Liver (tissue), 9 donors: ENCODE results near the gene TMPRSS11D. TPM values are rescaled to one million over a fixed set of nuclear protein-coding genes. Genes with fewer than 3 reads are reported as not detected.

ENCODE experiments used
- DNase-seq: peaks from one replicate; pipeline ENCODE4 v3.0.0-alpha.2; 2017; ENCODE audit warnings: low spot score
- H3K27ac ChIP-seq, 2 donors: one replicate each; pipeline ENCODE4 v1.7.0; 2013; ENCODE audit warnings: inconsistent platforms in 2 of 2, low read length in 2 of 2, control low read depth in 1 of 2, low read depth in 1 of 2, mild to moderate bottlenecking in 1 of 2
- H3K27me3 ChIP-seq, 4 donors: one replicate each; pipeline versions ENCODE4 v1.6.1 to v1.7.0; 2013; ENCODE audit warnings: low read length in 3 of 4, inconsistent platforms in 1 of 4, mild to moderate bottlenecking in 1 of 4, moderate library complexity in 1 of 4; ENCODE audit not compliant: control insufficient read depth in 4 of 4, insufficient read depth in 4 of 4
- H3K36me3 ChIP-seq, 4 donors: one replicate each; pipeline versions ENCODE4 v1.6.1 to v1.7.0; 2013; ENCODE audit warnings: low read length in 3 of 4, mild to moderate bottlenecking in 3 of 4, low read depth in 1 of 4, moderate library complexity in 1 of 4; ENCODE audit not compliant: control insufficient read depth in 4 of 4, insufficient read depth in 3 of 4
- H3K4me1 ChIP-seq, 4 donors: one replicate each; pipeline versions ENCODE4 v1.6.1 to v1.7.0; 2013; ENCODE audit warnings: low read length in 3 of 4, mild to moderate bottlenecking in 3 of 4, moderate library complexity in 1 of 4; ENCODE audit not compliant: control insufficient read depth in 4 of 4, insufficient read depth in 4 of 4
- H3K4me3 ChIP-seq, 3 donors: one replicate each; pipeline versions ENCODE4 v1.6.1 to v1.7.0; 2013; ENCODE audit warnings: low read length in 3 of 3, control low read depth in 1 of 3, low read depth in 1 of 3, mild to moderate bottlenecking in 1 of 3
- H3K9ac ChIP-seq, 2 donors: one replicate each; pipeline ENCODE4 v1.7.0; 2013; ENCODE audit warnings: low read length in 2 of 2, mild to moderate bottlenecking in 2 of 2, moderate library complexity in 2 of 2, control low read depth in 1 of 2, low read depth in 1 of 2
- H3K9me3 ChIP-seq, 4 donors: one replicate each; pipeline versions ENCODE4 v1.6.1 to v1.7.0; 2013; ENCODE audit warnings: low read length in 3 of 4; ENCODE audit not compliant: control insufficient read depth in 4 of 4
- EGR1 ChIP-seq, 2 donors: IDR thresholded peaks; 2 replicates each; pipeline ENCODE4 v1.6.1; 2016 to 2018; ENCODE audit warnings: antibody characterized with exemption in 2 of 2, low read depth in 2 of 2
- FOXA1 ChIP-seq: IDR thresholded peaks from 2 replicates; pipeline ENCODE4 v1.6.1; 2016; ENCODE audit warnings: antibody characterized with exemption
- FOXA2 ChIP-seq: IDR thresholded peaks from 2 replicates; pipeline ENCODE4 v1.6.1; 2016; ENCODE audit warnings: antibody characterized with exemption
- GABPA ChIP-seq, 2 donors: IDR thresholded peaks in 1 of 2; conservative IDR thresholded peaks in 1 of 2; 2 replicates each; pipeline ENCODE4 v1.6.1; 2016; ENCODE audit warnings: antibody characterized with exemption in 2 of 2, mild to moderate bottlenecking in 1 of 2, moderate library complexity in 1 of 2
- HNF4A ChIP-seq, 2 donors: conservative IDR thresholded peaks; 2 replicates each; pipeline ENCODE4 v1.6.1; 2016; ENCODE audit warnings: antibody characterized with exemption in 2 of 2, mild to moderate bottlenecking in 2 of 2
- HNF4G ChIP-seq: IDR thresholded peaks from 2 replicates; pipeline ENCODE4 v1.6.1; 2016; ENCODE audit warnings: antibody characterized with exemption
- JUND ChIP-seq, 2 donors: IDR thresholded peaks; 2 replicates each; pipeline ENCODE4 v1.6.1; 2016; ENCODE audit warnings: antibody characterized with exemption in 2 of 2
- NR2F2 ChIP-seq: IDR thresholded peaks from 2 replicates; pipeline ENCODE4 v1.6.1; 2016; ENCODE audit warnings: antibody characterized with exemption
- RAD21 ChIP-seq, 2 donors: IDR thresholded peaks; 2 replicates each; pipeline ENCODE4 v1.6.1; 2016; ENCODE audit warnings: antibody characterized with exemption in 2 of 2, mild to moderate bottlenecking in 2 of 2
- SP1 ChIP-seq: IDR thresholded peaks from 2 replicates; pipeline ENCODE4 v1.6.1; 2018; ENCODE audit warnings: antibody characterized with exemption, mild to moderate bottlenecking
- TAF1 ChIP-seq: conservative IDR thresholded peaks from 2 replicates; pipeline ENCODE4 v1.6.1; 2016; ENCODE audit warnings: antibody characterized with exemption, mild to moderate bottlenecking
- YY1 ChIP-seq: IDR thresholded peaks from 2 replicates; pipeline ENCODE4 v1.6.1; 2016; ENCODE audit warnings: antibody characterized with exemption, mild to moderate bottlenecking
- WGBS: extraction: QIAGEN DNeasy Blood & Tissue Kit; methylation state at CpG from one replicate; pipeline ENCODE4 v1.1.7; 2013; 5-methylcytosine and 5-hydroxymethylcytosine counted together
- polyA plus RNA-seq, 2 donors: library from polyadenylated mRNA; stranded (reverse) in 1 of 2; unstranded in 1 of 2; fragments of 200-250 nt in 1 of 2; fragments of >200 nt in 1 of 2; fragmentation: Nextera tagmentation in 1 of 2; extraction: Ambion mirVana in 1 of 2; gene quantifications; one replicate each; pipeline versions ENCODE4 v1.2.1 to v1.2.3, GENCODE V29; 2013 to 2015
- total RNA-seq, 2 donors: library from RNA; depleted of rRNA; stranded (reverse); fragments of >200 nt; gene quantifications; one replicate each; pipeline ENCODE4 v1.2.3, GENCODE V29; 2014
- TF ChIP-seq, protein P1 (sequence below): IDR thresholded peaks from 2 replicates; pipeline ENCODE4 v1.6.1; 2016; ENCODE audit warnings: antibody characterized with exemption
- TF ChIP-seq, protein P2 (sequence below): fragments of 150-350 bp; IDR thresholded peaks from 2 replicates; pipeline ENCODE4 v1.5.1; 2017; ENCODE audit warnings: improper control_type of control experiment, low read depth, low read length; ENCODE audit not compliant: missing input control
- TF ChIP-seq, protein P3 (sequence below): IDR thresholded peaks from 2 replicates; pipeline ENCODE4 v1.6.1; 2016; ENCODE audit warnings: antibody characterized with exemption
- TF ChIP-seq, protein P4 (sequence below): IDR thresholded peaks from 2 replicates; pipeline ENCODE4 v1.6.1; 2016; ENCODE audit warnings: antibody characterized with exemption
- donor health status: healthy.
- donor health status: healthy.
- donor health status: healthy.
- donor health status: healthy.
- donor health status: healthy.

The TMPRSS11D gene
- total and polyA plus RNA-seq, 4 donors = 0.03 TPM; not detected in 3

DNA sequence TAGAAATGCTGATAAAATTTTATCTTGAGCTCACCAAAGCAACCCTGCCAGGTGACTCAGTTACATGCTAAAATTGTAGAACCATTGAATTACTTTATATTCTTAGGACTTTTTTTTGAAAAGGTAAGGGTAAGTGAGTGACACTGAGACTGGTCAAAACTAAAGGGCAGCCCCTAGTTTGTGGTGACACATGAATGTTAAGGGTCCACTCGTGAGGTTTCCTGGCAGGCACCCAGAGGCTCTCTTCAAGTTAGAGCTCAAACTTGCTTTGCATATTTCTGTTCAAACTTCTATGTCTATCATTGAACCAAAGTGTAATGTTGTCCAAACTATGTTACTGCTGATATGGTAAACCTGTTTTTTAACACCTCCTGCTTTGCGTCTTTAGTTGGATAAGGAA is 30.5 kb downstream of the TMPRSS11D start (continued):
- TF ChIP-seq, protein P1, sequence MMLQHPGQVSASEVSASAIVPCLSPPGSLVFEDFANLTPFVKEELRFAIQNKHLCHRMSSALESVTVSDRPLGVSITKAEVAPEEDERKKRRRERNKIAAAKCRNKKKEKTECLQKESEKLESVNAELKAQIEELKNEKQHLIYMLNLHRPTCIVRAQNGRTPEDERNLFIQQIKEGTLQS = no peak
- no peak for TF ChIP-seq HNF4G
- no peak for TF ChIP-seq FOXA1
- no peak for TF ChIP-seq GABPA (IDR thresholded peaks at IDR 0.05 in 1 of 2, conservative IDR thresholded peaks at IDR 0.05 in 1 of 2)
- TF ChIP-seq, protein P2, sequence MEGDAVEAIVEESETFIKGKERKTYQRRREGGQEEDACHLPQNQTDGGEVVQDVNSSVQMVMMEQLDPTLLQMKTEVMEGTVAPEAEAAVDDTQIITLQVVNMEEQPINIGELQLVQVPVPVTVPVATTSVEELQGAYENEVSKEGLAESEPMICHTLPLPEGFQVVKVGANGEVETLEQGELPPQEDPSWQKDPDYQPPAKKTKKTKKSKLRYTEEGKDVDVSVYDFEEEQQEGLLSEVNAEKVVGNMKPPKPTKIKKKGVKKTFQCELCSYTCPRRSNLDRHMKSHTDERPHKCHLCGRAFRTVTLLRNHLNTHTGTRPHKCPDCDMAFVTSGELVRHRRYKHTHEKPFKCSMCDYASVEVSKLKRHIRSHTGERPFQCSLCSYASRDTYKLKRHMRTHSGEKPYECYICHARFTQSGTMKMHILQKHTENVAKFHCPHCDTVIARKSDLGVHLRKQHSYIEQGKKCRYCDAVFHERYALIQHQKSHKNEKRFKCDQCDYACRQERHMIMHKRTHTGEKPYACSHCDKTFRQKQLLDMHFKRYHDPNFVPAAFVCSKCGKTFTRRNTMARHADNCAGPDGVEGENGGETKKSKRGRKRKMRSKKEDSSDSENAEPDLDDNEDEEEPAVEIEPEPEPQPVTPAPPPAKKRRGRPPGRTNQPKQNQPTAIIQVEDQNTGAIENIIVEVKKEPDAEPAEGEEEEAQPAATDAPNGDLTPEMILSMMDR = no peak
- TF ChIP-seq RAD21 (IDR thresholded peaks at IDR 0.05) = no peak
- no peak for TF ChIP-seq FOXA2
- TF ChIP-seq SP1 = no peak

DNA sequence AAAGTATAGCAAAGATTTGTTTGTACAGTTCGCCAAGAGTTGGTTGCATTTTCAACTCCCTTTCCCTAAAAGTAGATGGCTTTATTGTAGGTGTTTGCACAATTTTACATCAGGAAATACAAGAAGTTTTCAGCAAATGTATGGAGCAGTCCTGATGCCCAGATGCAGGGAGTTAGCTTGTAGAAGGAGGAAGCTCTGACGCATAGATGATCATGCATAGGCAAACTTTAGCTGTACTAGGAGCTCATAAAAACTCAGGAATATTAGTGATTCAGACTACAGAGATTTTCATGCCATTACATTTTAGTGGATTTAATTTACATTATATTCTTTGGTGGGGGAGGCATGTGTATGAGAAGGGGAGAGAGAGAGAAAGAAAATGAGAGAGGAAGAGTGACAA is 62.9 kb downstream of the TMPRSS11D start:
- TF ChIP-seq FOXA1 (no peak), NR2F2 (no peak), TAF1 (no peak), GABPA (IDR thresholded peaks at IDR 0.05 in 1 of 2, conservative IDR thresholded peaks at IDR 0.05 in 1 of 2) (no peak), FOXA2 (no peak), SP1 (no peak), YY1 (no peak), RAD21 (IDR thresholded peaks at IDR 0.05) (no peak)
- TF ChIP-seq, protein P3, sequence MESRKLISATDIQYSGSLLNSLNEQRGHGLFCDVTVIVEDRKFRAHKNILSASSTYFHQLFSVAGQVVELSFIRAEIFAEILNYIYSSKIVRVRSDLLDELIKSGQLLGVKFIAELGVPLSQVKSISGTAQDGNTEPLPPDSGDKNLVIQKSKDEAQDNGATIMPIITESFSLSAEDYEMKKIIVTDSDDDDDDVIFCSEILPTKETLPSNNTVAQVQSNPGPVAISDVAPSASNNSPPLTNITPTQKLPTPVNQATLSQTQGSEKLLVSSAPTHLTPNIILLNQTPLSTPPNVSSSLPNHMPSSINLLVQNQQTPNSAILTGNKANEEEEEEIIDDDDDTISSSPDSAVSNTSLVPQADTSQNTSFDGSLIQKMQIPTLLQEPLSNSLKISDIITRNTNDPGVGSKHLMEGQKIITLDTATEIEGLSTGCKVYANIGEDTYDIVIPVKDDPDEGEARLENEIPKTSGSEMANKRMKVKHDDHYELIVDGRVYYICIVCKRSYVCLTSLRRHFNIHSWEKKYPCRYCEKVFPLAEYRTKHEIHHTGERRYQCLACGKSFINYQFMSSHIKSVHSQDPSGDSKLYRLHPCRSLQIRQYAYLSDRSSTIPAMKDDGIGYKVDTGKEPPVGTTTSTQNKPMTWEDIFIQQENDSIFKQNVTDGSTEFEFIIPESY = no peak
- H3K27me3 ChIP-seq = no peaks in the 10 kb centered on the region
- no peak overlapping the region for H3K4me3 ChIP-seq
- DNase-seq = no peak
- H3K36me3 ChIP-seq = no peaks in the 10 kb centered on the region
- no peaks in the 10 kb centered on the region for H3K9me3 ChIP-seq
- H3K9ac ChIP-seq = no peak overlapping the region
- H3K4me1 ChIP-seq = no peaks in the 10 kb centered on the region
- 92% methylated on average over 2 of the region's 2 CpGs for WGBS
- H3K27ac ChIP-seq = no peak overlapping the region

DNA sequence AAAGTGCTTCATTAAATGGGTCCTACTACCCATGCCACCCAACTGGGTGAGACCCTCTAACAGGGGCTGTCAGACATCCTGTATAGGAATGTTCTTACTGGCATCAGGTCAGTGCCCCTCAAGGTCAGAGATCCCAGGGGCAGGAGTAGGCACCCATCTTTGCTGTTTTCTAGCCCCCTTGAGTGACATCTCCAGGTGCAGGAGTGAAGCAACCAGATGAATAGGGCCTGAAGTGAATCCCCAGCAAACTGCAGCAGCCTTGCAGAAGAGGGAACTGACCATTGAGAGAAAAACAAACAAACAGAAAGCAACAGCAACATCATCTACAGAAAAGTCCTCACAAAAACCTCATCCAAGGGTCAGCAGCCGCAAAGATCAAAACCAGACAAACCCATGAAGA is 73.8 kb downstream of the TMPRSS11D start:
- H3K27me3 ChIP-seq = no peaks in the 10 kb centered on the region
- H3K9ac ChIP-seq = no peak overlapping the region
- no peak for TF ChIP-seq GABPA (IDR thresholded peaks at IDR 0.05 in 1 of 2, conservative IDR thresholded peaks at IDR 0.05 in 1 of 2)
- no peak overlapping the region for H3K4me3 ChIP-seq
- no peak overlapping the region for H3K27ac ChIP-seq
- H3K36me3 ChIP-seq = peaks cover 0 to 4% (median 0%) of the 10 kb centered on the region in 4 donors
- H3K9me3 ChIP-seq = peaks cover 0 to 2% (median 0%) of the 10 kb centered on the region in 4 donors
- DNase-seq = no peak
- H3K4me1 ChIP-seq = no peaks in the 10 kb centered on the region
- WGBS = 93% methylated on average over 1 of the region's 1 CpG

DNA sequence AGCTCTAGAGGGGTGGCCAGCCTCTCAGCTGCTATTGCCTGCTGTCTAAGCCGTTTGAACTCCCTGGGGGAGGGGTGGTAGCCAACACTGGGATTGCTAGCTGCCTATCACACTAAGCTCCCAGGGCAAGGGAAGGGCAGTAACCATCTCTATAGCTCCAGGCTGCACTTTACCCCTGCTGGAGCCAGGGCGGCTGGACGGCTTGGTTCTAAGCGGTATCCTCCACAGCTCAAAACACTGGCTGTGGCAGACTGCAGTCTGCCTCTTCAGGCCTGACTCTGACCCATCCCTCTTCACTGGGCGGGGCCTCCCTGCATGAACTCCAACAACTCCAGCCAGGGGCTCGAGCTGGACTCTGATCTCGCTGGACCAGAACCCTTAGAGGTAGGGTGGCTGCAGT is 74.3 kb downstream of the TMPRSS11D start:
- 77% methylated on average over 7 of the region's 7 CpGs for WGBS
- Histone ChIP-seq H3K27ac (no peak overlapping the region), H3K27me3 (no peaks in the 10 kb centered on the region), H3K9me3 (peaks cover 0 to 2% (median 0%) of the 10 kb centered on the region in 4 donors), H3K4me3 (no peak overlapping the region), H3K36me3 (peaks cover 0 to 4% (median 0%) of the 10 kb centered on the region in 4 donors), H3K9ac (no peak overlapping the region), H3K4me1 (no peaks in the 10 kb centered on the region)
- no peak for DNase-seq
- no peak for TF ChIP-seq GABPA (IDR thresholded peaks at IDR 0.05 in 1 of 2, conservative IDR thresholded peaks at IDR 0.05 in 1 of 2)
- TF ChIP-seq JUND (IDR thresholded peaks at IDR 0.05) = no peak
- TF ChIP-seq EGR1 (IDR thresholded peaks at IDR 0.05; ENCODE audit: low read depth in 2 of 2) = no peak
- TF ChIP-seq HNF4A (conservative IDR thresholded peaks at IDR 0.05) = no peak
- TF ChIP-seq, protein P1 = no peak
- TF ChIP-seq, protein P2 = no peak
- TF ChIP-seq YY1 = no peak
- TF ChIP-seq, protein P4, sequence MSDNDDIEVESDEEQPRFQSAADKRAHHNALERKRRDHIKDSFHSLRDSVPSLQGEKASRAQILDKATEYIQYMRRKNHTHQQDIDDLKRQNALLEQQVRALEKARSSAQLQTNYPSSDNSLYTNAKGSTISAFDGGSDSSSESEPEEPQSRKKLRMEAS = no peak
- no peak for TF ChIP-seq SP1
- TF ChIP-seq, protein P3 = no peak
- no peak for TF ChIP-seq RAD21 (IDR thresholded peaks at IDR 0.05)
